NCI-H510A treated with DMSO at 0.1 percent for 48 hours (cell line): ENCODE results near the gene TRIM77.
"Not testable (repeated sequence)": the region's sequence is repeated elsewhere in the genome, so short reads cannot be mapped to it uniquely, and the experiment has no call there.

Experiments used
- DNase-seq: peaks from one replicate; lab custom pipeline; 2025; lab: John Stamatoyannopoulos, UW

Gene TRIM77

GRCh38 chr11:89709999-89710398, at the start of gene TRIM77:
Gene TRIM77 (plus strand): TSS chr11:89710299. CDS start chr11:89710299, 0 bp downstream.
- DNase-seq, result not testable (repeated sequence)

- peak; percentile 46 for DNase-seq
Measured at GRCh38 chr11:89667001-89667400, 43.1 kb upstream of the TRIM77 start.

GRCh38 chr11:89668158-89668557, 41.9 kb upstream of the TRIM77 start:
- not testable (repeated sequence) for DNase-seq

GRCh38 chr11:89669586-89669985, 40.5 kb upstream of the TRIM77 start:
- not testable (repeated sequence) for DNase-seq

- not testable (repeated sequence) for DNase-seq
Measured at GRCh38 chr11:89669993-89670669, 40.0 kb upstream of the TRIM77 start.

GRCh38 chr11:89672547-89672946, 37.6 kb upstream of the TRIM77 start:
- not testable (repeated sequence) for DNase-seq

GRCh38 chr11:89673380-89673779, 36.7 kb upstream of the TRIM77 start:
- not testable (repeated sequence) for DNase-seq

GRCh38 chr11:89675383-89675782, 34.7 kb upstream of the TRIM77 start:
- not testable (repeated sequence) for DNase-seq

GRCh38 chr11:89675948-89676347, 34.2 kb upstream of the TRIM77 start:
- not testable (repeated sequence) for DNase-seq

GRCh38 chr11:89707080-89707479, 3.0 kb upstream of the TRIM77 start:
- DNase-seq, result not testable (repeated sequence)

GRCh38 chr11:89724866-89725498, 14.9 kb downstream of the TRIM77 start:
- not testable (repeated sequence) for DNase-seq

- not testable (repeated sequence) for DNase-seq
Measured at GRCh38 chr11:89730215-89730614, 20.1 kb downstream of the TRIM77 start.

- no peak for DNase-seq
Measured at GRCh38 chr11:89736566-89736965, 26.5 kb downstream of the TRIM77 start.

- DNase-seq, result no peak
Measured at GRCh38 chr11:89737116-89737515, 27.0 kb downstream of the TRIM77 start.

- DNase-seq, result not testable (repeated sequence)
Measured at GRCh38 chr11:89741406-89741805, 31.3 kb downstream of the TRIM77 start.

GRCh38 chr11:89744158-89744557, 34.1 kb downstream of the TRIM77 start:
- DNase-seq, result not testable (repeated sequence)

- DNase-seq, result not testable (repeated sequence)
Measured at GRCh38 chr11:89750822-89751221, 40.7 kb downstream of the TRIM77 start.
